Glomerular visceral epithelial cell (primary cell): Measurements from ENCODE around the gene SLK.

ENCODE experiments used
- DNase-seq: peaks from one replicate; pipeline ENCODE4 v3.0.0-alpha.2; 2016; ENCODE audit errors: extremely low spot score

SLK gene

GRCh38 chr10:103990121-103990520 lies 23.2 kb downstream of the SLK start:
- DNase-seq = no peak

- DNase-seq = no peak
These were observed 23.6 kb downstream of the SLK start for GRCh38 chr10:103990531-103990930.

- DNase-seq = no peak
These were observed 24.6 kb downstream of the SLK start for GRCh38 chr10:103991393-103992128.

- no peak for DNase-seq
These were observed 28.2 kb downstream of the SLK start for GRCh38 chr10:103995134-103995533.

- DNase-seq = no peak
These were observed 31.9 kb downstream of the SLK start for GRCh38 chr10:103998805-103999204.

- no peak for DNase-seq
These were observed 36.0 kb downstream of the SLK start for GRCh38 chr10:104002911-104003310.

GRCh38 chr10:104005172-104005863 lies 38.4 kb downstream of the SLK start:
- no peak for DNase-seq

GRCh38 chr10:104011904-104012303 lies 45.0 kb downstream of the SLK start:
- no peak for DNase-seq

- DNase-seq = no peak
These were observed 46.5 kb downstream of the SLK start for GRCh38 chr10:104013489-104013888.

- no peak for DNase-seq
These were observed 47.2 kb downstream of the SLK start for GRCh38 chr10:104014176-104014575.

- no peak for DNase-seq
These were observed 49.7 kb downstream of the SLK start for GRCh38 chr10:104016661-104017060.

- no peak for DNase-seq
These were observed 51.5 kb downstream of the SLK start for GRCh38 chr10:104018471-104018870.

- no peak for DNase-seq
These were observed 53.1 kb downstream of the SLK start for GRCh38 chr10:104020020-104020419.

- no peak for DNase-seq
These were observed 54.3 kb downstream of the SLK start for GRCh38 chr10:104021246-104021645.

GRCh38 chr10:104022026-104022425 lies 55.1 kb downstream of the SLK start:
- DNase-seq = no peak

- no peak for DNase-seq
These were observed 58.6 kb downstream of the SLK start for GRCh38 chr10:104025524-104025923.

GRCh38 chr10:104026762-104027161 lies 59.8 kb downstream of the SLK start:
- DNase-seq = peak; percentile 63

GRCh38 chr10:104028146-104028545 lies 61.2 kb downstream of the SLK start:
- no peak for DNase-seq

GRCh38 chr10:104028823-104029520 lies 62.0 kb downstream of the SLK start:
- no peak for DNase-seq

GRCh38 chr10:104029521-104029860 lies 62.6 kb downstream of the SLK start:
- DNase-seq = no peak

- DNase-seq = no peak
These were observed 64.7 kb downstream of the SLK start for GRCh38 chr10:104031631-104032030.

- no peak for DNase-seq
These were observed 65.3 kb downstream of the SLK start for GRCh38 chr10:104032144-104032775.
